Peyer's patch (tissue), 4 donors: ENCODE data around the gene FMNL2.

Source experiments
- POLR2A ChIP-seq, 2 donors: fragments of 450-650 bp; IDR thresholded peaks; one replicate each; pipeline ENCODE4 v1.5.1; 2017; ENCODE audit warnings: antibody characterized with exemption in 2 of 2, mild to moderate bottlenecking in 2 of 2, moderate library complexity in 2 of 2
- TF ChIP-seq, protein P1 (sequence below), 6 experiments: fragments of 450-650 bp in 4 of 6; fragments of 200-600 bp in 2 of 6; sonication (generic) in 1 of 6; IDR thresholded peaks; one replicate each; pipeline ENCODE4 v1.5.1; 2017 to 2019; ENCODE audit warnings: antibody characterized with exemption in 6 of 6, mild to moderate bottlenecking in 3 of 6, moderate library complexity in 1 of 6

DNA sequence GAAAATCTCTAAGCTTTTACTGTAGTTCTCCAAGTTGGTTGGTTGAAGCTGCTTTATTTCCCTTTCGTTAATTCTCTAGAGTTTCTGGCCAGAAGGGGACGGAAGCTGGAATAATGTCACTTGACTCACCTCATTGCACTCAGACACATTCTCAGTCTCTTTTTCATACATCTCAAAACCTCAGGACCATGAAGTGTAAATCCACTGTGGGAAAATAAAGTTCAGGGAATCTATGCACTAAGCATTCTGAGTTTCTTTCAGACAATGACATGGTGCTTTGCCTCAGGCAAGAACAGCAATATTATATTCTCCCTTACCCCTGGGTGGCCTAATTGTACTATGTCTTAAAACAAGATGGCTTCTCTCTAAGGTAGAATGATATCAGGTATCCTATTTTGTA lies 214.4 kb downstream of the FMNL2 start:
- TF ChIP-seq, protein P1, sequence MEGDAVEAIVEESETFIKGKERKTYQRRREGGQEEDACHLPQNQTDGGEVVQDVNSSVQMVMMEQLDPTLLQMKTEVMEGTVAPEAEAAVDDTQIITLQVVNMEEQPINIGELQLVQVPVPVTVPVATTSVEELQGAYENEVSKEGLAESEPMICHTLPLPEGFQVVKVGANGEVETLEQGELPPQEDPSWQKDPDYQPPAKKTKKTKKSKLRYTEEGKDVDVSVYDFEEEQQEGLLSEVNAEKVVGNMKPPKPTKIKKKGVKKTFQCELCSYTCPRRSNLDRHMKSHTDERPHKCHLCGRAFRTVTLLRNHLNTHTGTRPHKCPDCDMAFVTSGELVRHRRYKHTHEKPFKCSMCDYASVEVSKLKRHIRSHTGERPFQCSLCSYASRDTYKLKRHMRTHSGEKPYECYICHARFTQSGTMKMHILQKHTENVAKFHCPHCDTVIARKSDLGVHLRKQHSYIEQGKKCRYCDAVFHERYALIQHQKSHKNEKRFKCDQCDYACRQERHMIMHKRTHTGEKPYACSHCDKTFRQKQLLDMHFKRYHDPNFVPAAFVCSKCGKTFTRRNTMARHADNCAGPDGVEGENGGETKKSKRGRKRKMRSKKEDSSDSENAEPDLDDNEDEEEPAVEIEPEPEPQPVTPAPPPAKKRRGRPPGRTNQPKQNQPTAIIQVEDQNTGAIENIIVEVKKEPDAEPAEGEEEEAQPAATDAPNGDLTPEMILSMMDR (IDR thresholded peaks at IDR 0.05): no peak
- TF ChIP-seq POLR2A (IDR thresholded peaks at IDR 0.05): no peak
